HG03108 (cell line): Measurements from ENCODE around the gene ITGAV.

Experiments
- ATAC-seq: cut with Tn5 transposase; IDR thresholded peaks from one replicate; pipeline ENCODE4 v1.9.1; 2021; ENCODE audit warnings: moderate library complexity; ENCODE audit not compliant: unreplicated experiment

Gene ITGAV

DNA sequence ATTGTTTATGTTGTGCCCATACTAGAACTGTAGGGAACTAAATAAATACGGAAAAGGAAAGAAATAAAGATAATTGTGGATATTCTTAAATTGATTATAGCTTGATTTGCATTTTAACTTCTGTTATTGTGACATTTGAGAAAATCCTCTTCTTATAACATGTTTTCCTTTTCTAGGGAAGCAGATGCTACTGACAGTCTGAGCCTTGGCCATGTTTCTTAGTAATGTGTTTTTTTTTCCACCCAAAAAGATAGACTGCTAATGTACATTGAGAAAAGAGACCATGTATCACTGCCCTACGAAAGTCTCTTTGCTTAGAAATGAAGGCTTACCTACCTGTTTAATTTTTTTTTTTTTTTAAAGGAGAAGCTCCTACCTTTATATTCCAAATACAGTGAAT, 22.2 kb downstream of the ITGAV start:
- ATAC-seq = no peak

DNA sequence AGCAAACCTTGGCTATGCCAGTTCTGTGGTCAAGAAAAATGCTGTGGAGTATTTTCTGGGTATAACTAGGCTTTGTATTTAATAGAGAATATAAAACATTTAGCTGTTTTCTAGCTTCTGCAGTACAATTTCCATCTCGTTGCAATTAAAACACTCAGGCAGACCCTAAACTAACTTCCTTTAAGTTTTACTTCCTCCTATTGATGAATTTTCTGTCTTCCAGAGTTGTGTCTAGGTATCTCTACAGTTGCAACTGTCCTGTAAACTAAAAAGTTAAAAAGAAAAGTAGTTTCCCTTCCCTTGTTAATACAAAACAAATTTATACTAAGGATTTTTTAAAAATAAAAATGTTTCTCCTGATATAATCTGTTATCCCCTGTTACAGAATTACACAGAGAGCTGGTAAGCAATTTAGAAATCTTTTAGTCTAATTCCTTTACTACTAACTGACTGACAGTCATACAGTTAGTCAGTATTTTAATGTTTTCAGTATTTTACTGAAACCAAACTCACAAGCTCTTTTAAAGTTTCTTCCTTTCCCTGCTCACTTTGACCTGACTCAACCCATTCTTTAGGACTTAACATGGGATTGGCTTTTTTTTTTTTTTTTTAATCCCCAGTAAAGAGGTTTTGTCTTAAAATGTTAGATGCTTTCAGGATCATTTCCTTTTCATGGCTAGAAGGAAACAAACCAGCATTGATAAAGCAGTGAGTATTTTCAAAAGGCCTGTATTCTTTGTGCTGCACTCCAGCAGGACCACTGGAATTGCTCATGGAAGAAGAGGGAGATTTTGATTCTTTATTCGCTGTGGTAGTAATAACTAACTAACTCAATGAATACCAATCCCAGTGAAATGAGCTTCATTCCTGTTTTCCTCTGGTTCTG, 22.9 kb downstream of the ITGAV start:
- ATAC-seq = no peak

DNA sequence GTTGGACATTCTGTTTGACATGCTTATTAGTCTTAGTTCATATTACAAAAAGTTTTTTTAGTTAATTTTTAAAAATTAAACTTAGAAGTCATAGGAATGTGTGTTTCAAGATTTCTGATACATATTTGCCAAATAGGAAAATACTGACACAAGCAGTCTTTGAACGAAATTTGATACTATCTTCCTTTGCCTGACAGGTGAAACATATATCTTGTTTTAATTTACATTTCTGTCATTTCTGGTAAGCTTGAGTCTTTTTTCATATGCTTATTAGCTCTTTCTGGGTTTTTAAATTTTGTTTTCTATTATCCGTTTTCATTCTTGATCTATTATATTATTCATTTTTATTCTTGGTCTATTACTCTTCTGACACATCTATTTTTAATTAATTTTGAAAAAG, 24.5 kb downstream of the ITGAV start:
- ATAC-seq = no peak

DNA sequence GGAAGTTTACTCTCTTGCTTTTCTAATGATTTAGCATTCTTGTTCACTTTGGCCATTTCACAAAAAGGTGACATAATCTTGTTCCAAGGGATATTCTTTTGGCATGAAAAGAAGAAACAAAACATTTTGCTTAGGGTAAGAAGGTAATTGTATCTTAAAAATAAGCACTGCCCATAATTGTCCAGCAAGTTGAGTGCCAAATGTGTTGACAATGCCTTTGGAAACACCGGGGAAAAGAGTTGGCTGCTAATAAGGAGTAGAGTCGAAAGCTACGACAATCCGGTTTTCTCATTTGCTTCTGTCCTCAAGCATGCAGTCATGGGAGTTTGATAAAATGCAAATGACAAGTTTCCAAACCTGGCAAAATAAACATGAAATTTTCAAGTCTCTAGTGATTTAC, 27.3 kb downstream of the ITGAV start:
- no peak for ATAC-seq

DNA sequence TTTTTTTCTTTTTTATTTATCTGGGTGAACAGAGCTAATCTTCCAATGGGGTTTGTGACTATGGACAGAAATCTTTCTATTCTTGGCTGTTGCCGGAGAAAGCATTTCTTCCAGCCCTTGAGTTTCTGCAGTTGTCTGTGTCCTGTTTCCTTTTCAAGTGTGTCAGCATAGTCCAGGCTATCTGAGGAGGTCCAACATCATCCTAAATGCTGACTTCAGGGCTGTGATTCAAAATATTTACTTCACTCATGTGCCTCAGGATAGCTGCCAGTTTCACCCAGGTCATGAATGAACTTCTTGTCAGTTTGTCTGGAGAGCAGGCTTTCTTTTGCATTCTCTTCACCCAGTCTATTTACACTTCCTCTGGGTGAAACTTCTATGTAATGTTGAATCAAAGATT, 27.9 kb downstream of the ITGAV start:
- no peak for ATAC-seq

DNA sequence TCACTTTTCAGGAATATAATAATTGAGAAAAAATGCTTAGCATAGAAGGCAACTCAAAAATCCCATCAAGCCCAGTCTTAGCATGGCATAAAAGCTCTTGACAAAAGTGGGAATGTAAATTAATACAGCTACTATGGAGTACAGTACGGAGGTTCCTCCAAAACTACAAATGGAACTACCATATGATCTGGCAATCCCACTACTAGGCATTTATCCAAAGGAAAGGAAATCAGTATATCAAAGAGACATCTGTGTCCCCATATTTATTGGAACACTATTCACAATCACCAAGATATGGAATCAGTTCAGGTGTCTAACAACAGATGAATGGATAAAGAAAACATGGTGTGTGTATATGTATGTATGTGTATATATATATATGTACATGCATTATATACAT, 28.8 kb downstream of the ITGAV start:
- ATAC-seq = no peak

DNA sequence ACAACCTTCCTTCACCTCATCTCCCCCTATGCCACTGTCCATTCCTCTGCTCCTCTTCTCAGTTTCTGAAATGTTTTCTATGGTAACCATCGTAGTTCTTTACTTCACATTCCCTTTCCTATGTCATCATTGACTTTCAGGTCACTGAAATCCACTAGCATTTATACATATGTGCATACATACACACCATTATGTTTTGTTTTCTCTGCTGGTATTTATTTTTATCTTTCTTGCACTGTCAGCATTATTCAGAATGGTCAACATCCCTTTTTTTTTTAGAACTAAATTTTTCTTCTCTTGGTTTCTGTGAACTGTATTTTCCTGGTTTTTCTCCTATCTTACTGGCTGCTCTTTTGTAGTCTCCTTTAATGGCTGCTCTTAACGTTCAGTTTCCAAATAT, 33.2 kb downstream of the ITGAV start:
- no peak for ATAC-seq

DNA sequence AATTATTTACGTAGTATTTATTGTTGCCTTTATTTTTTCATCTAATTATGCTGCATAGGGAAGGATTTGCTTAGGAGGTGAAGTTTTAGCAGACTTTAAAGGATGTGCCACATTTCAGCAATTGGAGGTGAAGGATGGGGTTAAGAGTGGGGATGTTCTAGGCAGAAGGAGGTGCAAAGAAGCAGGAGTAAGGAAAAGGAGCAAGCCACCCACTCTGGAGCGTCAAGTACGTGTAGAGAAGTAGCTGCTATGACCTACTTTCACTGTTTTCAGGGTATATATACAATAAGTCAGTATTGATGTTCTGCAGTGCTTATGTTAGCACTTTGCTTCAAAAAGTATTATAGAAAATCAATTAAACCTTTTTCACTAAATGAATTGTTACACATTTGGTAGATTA, 34.4 kb downstream of the ITGAV start:
- ATAC-seq = no peak

DNA sequence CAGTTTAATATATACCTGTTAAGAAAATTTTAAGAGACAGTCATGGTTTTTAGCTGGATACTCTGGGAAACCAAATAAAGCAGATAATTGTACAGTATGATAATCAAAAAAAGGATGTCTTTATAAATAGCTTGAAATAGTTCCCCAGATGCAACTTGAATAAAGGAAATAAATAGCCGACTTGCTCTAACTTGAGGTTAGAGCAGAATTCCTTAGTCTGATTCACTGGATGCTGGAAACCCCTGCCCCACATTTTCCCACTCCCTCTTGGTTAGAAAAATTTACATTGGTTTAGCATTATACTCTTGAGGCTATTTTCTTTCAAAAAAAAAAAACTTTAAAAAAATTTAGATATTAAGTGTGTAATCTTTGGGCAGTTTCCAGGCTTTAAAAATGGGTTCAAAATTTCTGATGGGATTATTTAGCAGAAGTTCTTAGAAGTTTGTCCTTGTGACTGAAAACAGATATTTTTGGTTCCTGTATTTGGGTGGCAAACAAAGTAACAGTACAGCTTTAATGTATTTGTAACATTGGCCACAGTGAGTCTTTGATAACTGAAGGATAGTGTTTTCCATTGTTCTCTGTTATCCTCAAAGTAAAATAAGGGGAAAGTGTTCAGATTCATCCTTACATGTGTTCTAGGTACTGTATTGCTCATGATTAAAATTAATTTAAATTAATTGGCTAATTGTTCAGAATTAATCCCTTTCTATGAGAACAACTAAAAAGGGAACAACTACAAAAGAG, 39.6 kb downstream of the ITGAV start:
- ATAC-seq = no peak

DNA sequence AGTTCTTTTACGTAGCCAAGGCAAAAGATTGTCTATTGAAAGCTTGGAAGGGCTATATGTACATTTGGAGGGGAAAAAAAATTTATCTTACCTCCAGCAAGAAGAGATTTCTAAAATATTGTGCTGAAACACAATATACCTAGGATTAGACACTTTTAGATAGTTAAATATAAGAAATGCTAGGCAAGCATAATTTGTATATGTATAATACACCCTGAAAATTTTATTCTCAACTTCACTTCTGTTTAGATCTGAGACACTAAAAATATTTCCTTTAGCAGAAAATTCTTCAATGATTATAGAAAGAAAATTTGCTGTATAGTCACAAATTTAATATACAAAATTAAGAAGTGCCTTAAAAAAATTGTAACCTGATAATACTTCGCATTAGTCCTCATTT, 42.6 kb downstream of the ITGAV start:
- no peak for ATAC-seq

DNA sequence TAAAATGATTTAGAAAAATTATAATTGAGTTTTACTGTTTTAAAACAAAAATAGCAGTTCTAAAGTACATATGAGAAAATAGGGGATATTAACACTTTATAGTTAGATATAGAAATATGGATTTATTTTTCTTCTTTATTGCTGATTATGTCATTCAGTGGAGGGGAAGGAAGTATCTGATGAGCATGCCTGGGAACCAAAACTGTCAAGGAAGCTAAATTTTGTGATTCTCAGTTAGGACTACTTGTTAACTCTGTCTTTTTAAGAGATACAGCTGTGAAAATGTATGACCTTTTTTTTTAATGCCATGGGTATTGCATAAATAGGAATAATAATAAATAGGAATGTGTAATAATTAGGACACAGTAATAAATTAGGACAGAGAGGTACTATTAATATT, 44.8 kb downstream of the ITGAV start:
- no peak for ATAC-seq

DNA sequence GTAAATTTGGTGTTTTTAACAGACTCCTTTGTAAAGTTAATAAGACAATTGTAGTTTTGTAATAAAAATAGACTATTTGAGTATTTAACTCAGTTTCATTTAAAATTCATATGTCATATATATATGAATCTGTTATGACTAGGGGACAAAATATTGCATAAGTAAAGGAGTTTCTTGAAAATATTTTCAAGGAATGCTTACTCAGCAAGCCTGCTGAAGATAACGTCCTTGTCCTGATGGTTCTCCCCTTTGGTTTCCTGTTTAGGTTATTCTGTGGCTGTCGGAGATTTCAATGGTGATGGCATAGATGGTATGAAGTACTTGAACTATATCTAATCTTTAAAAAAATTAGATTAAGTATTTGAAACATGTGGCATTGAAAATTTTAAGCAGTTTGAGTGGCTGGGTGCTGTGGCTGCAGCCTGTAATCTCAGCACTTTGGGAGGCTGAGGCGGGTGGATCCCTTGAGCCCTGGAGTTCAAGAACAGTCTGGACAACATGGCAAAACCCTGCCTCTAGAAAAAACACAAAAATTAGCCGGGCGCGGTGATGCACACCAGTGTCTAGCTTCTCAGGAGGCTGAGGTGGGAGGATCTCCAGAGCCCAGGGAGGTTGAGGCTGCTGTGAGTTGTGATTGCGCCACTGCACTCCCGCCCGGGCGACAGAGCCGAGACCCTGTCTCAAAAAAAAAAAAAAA, 47.1 kb downstream of the ITGAV start:
- no peak for ATAC-seq

DNA sequence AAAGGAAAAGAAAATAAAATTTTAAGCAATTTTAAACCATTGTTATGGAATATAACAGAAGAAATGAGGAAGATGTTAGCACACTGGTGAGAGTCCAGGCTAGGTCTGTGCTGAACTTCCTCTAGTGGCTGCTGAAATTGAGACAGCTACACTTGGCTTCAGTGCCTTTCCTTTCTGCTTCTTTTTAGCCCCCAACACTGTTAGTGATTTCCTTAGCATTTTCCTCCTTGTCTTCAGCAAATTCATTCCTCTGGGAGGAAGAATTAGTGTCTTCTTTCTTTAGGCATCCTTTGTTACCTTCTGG, 47.6 kb downstream of the ITGAV start:
- no peak for ATAC-seq

DNA sequence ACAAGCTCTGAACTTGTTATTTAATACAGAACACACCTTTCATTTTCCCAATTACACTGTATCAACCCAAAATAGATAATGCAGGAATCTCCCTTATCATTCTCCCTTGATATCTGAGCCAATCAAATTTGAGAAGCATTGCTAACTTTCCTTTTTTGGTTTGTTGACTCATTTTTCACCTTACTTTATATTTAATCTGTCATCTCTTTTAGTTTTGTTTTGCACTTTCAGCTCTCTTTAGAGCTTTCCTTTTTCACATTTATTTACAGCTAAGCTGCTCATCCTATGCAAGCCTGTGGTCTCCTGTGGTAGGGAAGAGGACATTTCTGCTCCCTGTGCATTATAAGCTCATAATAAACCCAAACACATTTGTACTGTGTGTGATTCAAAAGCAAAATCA, 50.1 kb downstream of the ITGAV start:
- peak; percentile 75 for ATAC-seq

DNA sequence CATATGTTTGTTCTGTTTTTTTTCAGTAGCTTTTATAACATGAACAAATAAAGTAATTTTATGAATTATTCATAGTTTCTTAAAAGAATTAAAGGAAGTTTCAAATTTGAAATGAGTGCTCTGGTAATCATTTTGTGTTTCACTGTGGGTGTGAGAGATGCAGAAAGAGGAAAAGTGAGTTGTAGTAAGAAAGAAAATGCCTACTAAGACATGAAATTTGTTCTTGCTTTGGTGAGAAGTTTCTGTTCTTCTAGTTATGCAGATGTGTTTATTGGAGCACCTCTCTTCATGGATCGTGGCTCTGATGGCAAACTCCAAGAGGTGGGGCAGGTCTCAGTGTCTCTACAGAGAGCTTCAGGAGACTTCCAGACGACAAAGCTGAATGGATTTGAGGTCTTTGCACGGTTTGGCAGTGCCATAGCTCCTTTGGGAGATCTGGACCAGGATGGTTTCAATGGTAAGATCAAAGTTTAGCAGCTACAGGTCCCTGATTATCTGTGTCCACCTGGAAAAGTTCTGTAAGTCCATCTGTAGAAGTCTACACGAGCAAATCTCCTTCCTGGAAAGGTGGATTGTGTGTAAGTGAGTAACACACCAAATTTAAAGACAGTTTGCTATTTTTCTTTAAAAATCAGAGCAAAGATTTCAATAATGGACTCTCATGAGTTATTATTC, 51.4 kb downstream of the ITGAV start:
- ATAC-seq = no peak

DNA sequence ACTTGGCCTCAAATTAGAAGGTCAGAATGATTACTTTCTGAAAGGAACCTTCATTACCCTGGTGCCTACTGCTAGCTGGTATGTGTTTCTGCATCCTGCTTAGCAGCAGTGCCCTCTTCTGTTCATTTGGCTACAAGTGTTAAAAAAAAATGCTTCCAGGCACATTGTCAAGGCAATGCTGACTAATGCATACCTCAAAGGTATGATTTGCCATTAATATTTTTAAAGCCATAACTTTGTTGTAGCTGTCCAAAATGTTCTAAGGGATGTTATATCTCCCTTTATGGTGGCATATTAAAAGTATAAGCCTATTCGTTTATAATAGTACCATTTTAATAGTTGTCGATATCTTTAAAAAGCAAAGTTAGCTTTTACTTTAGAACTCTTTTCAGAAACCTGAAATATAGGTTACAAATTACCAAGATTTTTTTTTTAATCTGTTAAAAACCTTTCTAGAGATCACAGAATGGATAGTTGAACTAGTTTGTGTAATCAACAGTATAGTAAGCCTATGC, 52.0 kb downstream of the ITGAV start:
- ATAC-seq = peak; percentile 70

DNA sequence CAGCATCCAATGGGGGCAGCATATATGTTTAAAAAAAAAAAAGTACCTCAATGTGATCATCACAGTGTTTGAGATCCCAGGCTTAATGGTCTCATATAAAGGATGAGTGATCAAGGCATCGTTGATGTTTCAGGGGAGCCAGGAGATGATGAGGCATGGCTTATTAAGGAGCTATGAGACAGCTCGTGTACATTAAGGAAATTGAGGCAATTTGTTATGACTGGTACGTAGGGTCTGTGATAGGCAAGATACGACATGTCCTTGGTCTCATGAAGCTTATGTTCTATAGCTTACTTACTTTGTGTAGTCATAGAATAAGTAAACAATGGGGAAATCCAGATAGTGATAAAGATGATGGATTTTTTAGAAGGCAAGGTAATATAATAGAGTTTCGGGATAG, 54.9 kb downstream of the ITGAV start:
- ATAC-seq = no peak

DNA sequence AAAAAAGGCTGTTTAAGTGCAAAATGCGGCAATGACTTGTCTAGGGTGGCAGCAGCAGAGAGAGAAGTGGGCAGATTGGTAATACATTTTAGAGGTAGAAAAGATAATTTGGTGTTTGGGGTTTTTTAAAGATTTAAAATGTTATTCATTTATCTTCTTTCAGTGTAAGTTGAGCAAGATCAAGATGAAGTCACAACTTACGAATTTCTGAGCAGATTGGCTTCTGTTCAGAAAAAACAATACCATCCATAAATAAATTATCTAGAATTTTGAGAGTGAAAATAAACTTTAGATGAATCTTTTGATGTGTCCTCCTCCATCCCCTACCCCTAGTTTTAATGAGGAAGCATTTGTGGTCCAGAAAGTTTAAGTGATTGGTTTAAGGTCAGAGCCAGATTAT, 56.1 kb downstream of the ITGAV start:
- ATAC-seq = no peak

DNA sequence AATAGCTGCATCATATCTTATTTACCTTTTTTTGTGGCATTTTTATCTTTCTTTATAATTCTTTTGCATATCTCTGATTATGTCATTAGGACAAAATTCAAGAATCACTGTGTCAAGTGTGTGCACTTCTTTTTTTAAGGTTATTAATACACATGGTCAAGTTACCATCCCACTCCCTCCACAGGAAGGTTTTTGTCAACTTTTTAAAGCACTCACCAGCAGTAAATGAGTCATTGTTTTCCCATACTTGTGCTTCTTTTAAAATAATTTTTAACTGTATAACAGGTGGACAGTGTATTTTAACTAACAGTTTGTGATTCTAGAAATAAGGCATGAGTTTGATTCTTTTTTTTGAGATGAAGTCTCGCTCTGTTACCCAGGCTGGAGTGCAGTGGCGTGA, 58.3 kb downstream of the ITGAV start:
- ATAC-seq = no peak

DNA sequence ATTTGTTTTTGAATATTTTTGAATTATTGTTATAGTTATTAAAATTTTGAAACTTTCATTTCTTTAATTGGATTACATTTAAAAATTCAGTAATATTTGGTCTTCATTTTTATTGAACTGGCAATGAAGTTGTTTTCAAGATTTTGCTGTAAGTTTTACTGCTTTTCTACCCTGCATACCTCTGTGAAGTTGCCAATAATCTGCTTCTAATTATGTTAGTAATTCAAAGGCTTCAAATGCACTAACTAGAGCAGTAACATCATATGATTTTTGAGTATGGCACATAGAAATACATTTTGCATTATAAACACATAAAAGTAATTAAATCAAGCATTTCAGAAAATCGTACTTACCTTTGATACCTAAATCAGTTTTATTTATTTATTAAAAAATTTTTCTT, 63.7 kb downstream of the ITGAV start:
- no peak for ATAC-seq

DNA sequence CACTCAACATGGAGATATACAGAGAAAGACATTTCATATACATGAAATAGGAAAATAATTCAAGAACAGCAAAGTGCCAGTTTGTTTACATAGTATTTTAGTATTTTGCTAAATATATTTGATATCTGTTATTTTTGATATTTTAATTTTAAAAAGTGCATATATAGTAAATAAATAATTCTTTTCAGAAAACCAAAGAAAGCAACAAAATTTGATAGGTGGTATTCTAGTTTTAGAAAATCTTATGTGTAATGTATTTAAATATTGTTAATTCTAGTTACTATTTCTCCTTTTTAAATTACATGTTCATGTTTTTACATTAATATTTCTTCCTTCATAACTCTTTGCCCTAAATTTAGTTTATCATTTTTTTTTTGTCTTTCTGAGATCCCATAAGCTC, 69.5 kb downstream of the ITGAV start:
- no peak for ATAC-seq
